Measurements from ENCODE around the gene GLRA3. TPM values are rescaled to one million over a fixed set of nuclear protein-coding genes. Genes with fewer than 3 reads are reported as not detected.

GLRA3 gene
- total and polyA plus RNA-seq, 10 of the 15 experiments (the other 5 are each of a cell fraction or from before 2014, with no cell fraction given), result not detected

DNA sequence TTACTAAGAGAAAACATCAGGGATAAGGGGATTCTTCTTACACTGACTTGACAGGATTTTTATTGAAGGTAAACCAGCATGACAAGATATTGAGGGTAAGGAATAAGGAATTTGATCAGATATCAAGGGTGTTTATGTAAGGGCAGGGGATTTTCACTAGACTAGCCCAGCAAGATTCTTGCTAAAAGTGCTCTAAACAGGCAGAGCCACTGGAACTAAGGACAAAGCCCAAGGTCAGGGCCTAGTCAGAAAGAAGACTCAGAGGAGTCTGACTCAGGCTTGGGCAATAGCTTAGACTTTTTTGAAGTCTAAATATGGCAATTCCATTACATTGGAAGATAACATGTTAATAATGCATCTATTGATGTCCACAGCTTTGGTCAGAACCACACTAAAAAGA, 6.5 kb upstream of the GLRA3 start:
- H3K9me3 ChIP-seq (replicated peaks; ENCODE audit: control insufficient read depth, insufficient read depth, low read length), result no peaks in the 10 kb centered on the region
- intact Hi-C loops (cut with micrococcal nuclease; ENCODE audit: unreplicated experiment) (no loop called here), in situ Hi-C loops (cut with MboI) (no loop called here)
- TF ChIP-seq POLR2AphosphoS2 (IDR thresholded peaks at IDR 0.05; ENCODE audit: low read depth, low read length) (no peak), NRF1 (conservative IDR thresholded peaks at IDR 0.05; ENCODE audit: low read depth, low read length) (no peak), KDM1A (IDR thresholded peaks at IDR 0.05; ENCODE audit: borderline replicate concordance) (no peak), BACH1 (IDR thresholded peaks at IDR 0.05; ENCODE audit: borderline replicate concordance) (no peak), RAD21 (IDR thresholded peaks at IDR 0.05; ENCODE audit: insufficient read depth, low read depth, low read length) (no peak), FOS (IDR thresholded peaks at IDR 0.05; ENCODE audit: borderline replicate concordance, extremely low read depth, insufficient read length) (no peak), NR2F1 (conservative IDR thresholded peaks at IDR 0.05) (no peak), NFYA (IDR thresholded peaks at IDR 0.05; ENCODE audit: borderline replicate concordance, low read depth, low read length) (no peak), SMC3 (IDR thresholded peaks at IDR 0.05; ENCODE audit: borderline replicate concordance, low read length) (no peak), KLF5 (IDR thresholded peaks at IDR 0.05; ENCODE audit: partially characterized antibody) (no peak)
- TF ChIP-seq, protein P1, sequence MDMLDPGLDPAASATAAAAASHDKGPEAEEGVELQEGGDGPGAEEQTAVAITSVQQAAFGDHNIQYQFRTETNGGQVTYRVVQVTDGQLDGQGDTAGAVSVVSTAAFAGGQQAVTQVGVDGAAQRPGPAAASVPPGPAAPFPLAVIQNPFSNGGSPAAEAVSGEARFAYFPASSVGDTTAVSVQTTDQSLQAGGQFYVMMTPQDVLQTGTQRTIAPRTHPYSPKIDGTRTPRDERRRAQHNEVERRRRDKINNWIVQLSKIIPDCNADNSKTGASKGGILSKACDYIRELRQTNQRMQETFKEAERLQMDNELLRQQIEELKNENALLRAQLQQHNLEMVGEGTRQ (IDR thresholded peaks at IDR 0.05; ENCODE audit: borderline replicate concordance, low read depth, low read length), result no peak
- TF ChIP-seq, protein P2, sequence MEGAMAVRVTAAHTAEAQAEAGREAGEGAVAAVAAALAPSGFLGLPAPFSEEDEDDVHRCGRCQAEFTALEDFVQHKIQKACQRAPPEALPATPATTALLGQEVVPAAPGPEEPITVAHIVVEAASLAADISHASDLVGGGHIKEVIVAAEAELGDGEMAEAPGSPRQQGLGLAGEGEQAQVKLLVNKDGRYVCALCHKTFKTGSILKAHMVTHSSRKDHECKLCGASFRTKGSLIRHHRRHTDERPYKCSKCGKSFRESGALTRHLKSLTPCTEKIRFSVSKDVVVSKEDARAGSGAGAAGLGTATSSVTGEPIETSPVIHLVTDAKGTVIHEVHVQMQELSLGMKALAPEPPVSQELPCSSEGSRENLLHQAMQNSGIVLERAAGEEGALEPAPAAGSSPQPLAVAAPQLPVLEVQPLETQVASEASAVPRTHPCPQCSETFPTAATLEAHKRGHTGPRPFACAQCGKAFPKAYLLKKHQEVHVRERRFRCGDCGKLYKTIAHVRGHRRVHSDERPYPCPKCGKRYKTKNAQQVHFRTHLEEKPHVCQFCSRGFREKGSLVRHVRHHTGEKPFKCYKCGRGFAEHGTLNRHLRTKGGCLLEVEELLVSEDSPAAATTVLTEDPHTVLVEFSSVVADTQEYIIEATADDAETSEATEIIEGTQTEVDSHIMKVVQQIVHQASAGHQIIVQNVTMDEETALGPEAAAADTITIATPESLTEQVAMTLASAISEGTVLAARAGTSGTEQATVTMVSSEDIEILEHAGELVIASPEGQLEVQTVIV (IDR thresholded peaks at IDR 0.05; ENCODE audit: borderline replicate concordance, partially characterized antibody), result no peak
- POLR2A ChIA-PET, result no interaction called here
- SMC1A ChIA-PET (ENCODE audit: uncharacterized antibody, unreplicated experiment), result interaction anchor here (0.7 to 1.4 kb wide), 2 partner anchors 8 to 51 kb away, joined by 3 to 8 read pairs; no protein-coding TSS in a partner anchor
- H4K20me1 ChIP-seq (ENCODE audit: control insufficient read depth, insufficient read depth), result no peaks in the 10 kb centered on the region
- no peak overlapping the region for H3K4me2 ChIP-seq (ENCODE audit: control insufficient read depth, insufficient read depth)
- H3K9ac ChIP-seq (ENCODE audit: control insufficient read depth, insufficient read depth, low read length), result no peak overlapping the region
- DNase-seq (ENCODE audit: low read depth, low spot score) (no peak), FAIRE-seq (no peak), ATAC-seq (no peak)
- H3K4me1 ChIP-seq (ENCODE audit: control insufficient read depth, insufficient read depth, low read length), result no peaks in the 10 kb centered on the region
- H3K79me2 ChIP-seq (ENCODE audit: control insufficient read depth, insufficient read depth, low read length), result no peaks in the 10 kb centered on the region
- H3K27ac ChIP-seq (ENCODE audit: control insufficient read depth, insufficient read depth), result no peak overlapping the region
- no TSS peak for BruUV-seq (replicated peaks)
- RAD21 ChIA-PET (ENCODE audit: unreplicated experiment), result no interaction called here
- H2AFZ ChIP-seq (ENCODE audit: control insufficient read depth, low read depth, low read length), result no peak overlapping the region
- CTCF ChIA-PET, result no interaction called here
- no peak overlapping the region for H3K4me3 ChIP-seq
- H3K36me3 ChIP-seq (ENCODE audit: control insufficient read depth in 2 of 2, insufficient read depth in 2 of 2, low read length in 1 of 2), result no peaks in the 10 kb centered on the region
- no peaks in the 10 kb centered on the region for H3K27me3 ChIP-seq (replicated peaks in 1 of 2; ENCODE audit: control insufficient read depth in 2 of 2, insufficient read depth in 2 of 2, low read length in 1 of 2)
